Upper lobe of left lung (tissue), 4 donors: ENCODE measurements around the gene TMEM44.

ENCODE experiments used
- CTCF ChIP-seq, 6 experiments: fragments of 450-650 bp in 4 of 6; fragments of 200-600 bp in 2 of 6; sonication (generic) in 2 of 6; IDR thresholded peaks; one replicate each; pipeline ENCODE4 v1.5.1; 2016 to 2019; ENCODE audit warnings: antibody characterized with exemption in 6 of 6
- EP300 ChIP-seq, 4 donors: sonication (generic); formaldehyde crosslinking; IDR thresholded peaks; one replicate each; pipeline ENCODE4 v1.5.1; 2017; ENCODE audit warnings: antibody characterized with exemption in 4 of 4, control low read depth in 2 of 4
- POLR2AphosphoS5 ChIP-seq, 2 donors: sonication (generic); formaldehyde crosslinking; IDR thresholded peaks; one replicate each; pipeline ENCODE4 v1.5.1; 2017; ENCODE audit warnings: antibody characterized with exemption in 2 of 2

- TF ChIP-seq EP300 (IDR thresholded peaks at IDR 0.05) (no peak), CTCF (IDR thresholded peaks at IDR 0.05) (no peak), POLR2AphosphoS5 (IDR thresholded peaks at IDR 0.05) (peak in 1 of 2 donors; percentile 18)
Measured at GRCh38 chr3:194579091-194579606, 54.1 kb downstream of the TMEM44 start.
